HS-27A (cell line): ENCODE measurements around the gene HDAC4.

Experiments
- DNase-seq: peaks from one replicate; pipeline ENCODE4 v3.0.0-alpha.2; 2012; ENCODE audit warnings: low read depth, missing footprints

HDAC4 gene

GRCh38 chr2:239307921-239308613, 92.8 kb downstream of the HDAC4 start:
- DNase-seq: no peak

- no peak for DNase-seq
Measured at GRCh38 chr2:239307221-239307569, 93.6 kb downstream of the HDAC4 start.

GRCh38 chr2:239306274-239307220, 94.3 kb downstream of the HDAC4 start:
- no peak for DNase-seq

GRCh38 chr2:239305771-239306170, 95.0 kb downstream of the HDAC4 start:
- DNase-seq: no peak

GRCh38 chr2:239305222-239305575, 95.6 kb downstream of the HDAC4 start:
- DNase-seq: no peak

- DNase-seq: no peak
Measured at GRCh38 chr2:239304533-239305221, 96.1 kb downstream of the HDAC4 start.

GRCh38 chr2:239303711-239304532, 96.9 kb downstream of the HDAC4 start:
- DNase-seq: no peak

GRCh38 chr2:239302808-239303557, 97.8 kb downstream of the HDAC4 start:
- no peak for DNase-seq

GRCh38 chr2:239302083-239302807, 98.6 kb downstream of the HDAC4 start:
- no peak for DNase-seq

GRCh38 chr2:239300871-239301735, 99.7 kb downstream of the HDAC4 start:
- DNase-seq: no peak

GRCh38 chr2:239300242-239300641, 100.6 kb downstream of the HDAC4 start:
- DNase-seq: no peak

GRCh38 chr2:239299218-239299939, 101.4 kb downstream of the HDAC4 start:
- no peak for DNase-seq

- no peak for DNase-seq
Measured at GRCh38 chr2:239298116-239298804, 102.6 kb downstream of the HDAC4 start.

- no peak for DNase-seq
Measured at GRCh38 chr2:239297142-239298004, 103.4 kb downstream of the HDAC4 start.

GRCh38 chr2:239296020-239296932, 104.5 kb downstream of the HDAC4 start:
- no peak for DNase-seq

- DNase-seq: no peak
Measured at GRCh38 chr2:239295377-239296019, 105.3 kb downstream of the HDAC4 start.
